SK-N-SH treated with all-trans-retinoic acid at 6 μM for 48 hours (cell line): ENCODE data around the gene POLE2.

Source experiments
- ARNTL ChIP-seq: fragments of 450-650 bp; formaldehyde crosslinking; IDR thresholded peaks from 2 replicates; pipeline ENCODE4 v1.5.0; 2020; ENCODE audit warnings: low read depth, mild to moderate bottlenecking, moderate library complexity, borderline replicate concordance
- ISL1 ChIP-seq: fragments of 250-450 bp; sonication (Bioruptor Pico); IDR thresholded peaks from 2 replicates; pipeline ENCODE4 v2.1.2; 2022; ENCODE audit warnings: mild to moderate bottlenecking, moderate library complexity
- OSR1 ChIP-seq: fragments of 250-450 bp; sonication (Bioruptor Pico); IDR thresholded peaks from 2 replicates; pipeline ENCODE4 v1.8.0; 2022; ENCODE audit warnings: moderate library complexity, mild to moderate bottlenecking, inconsistent platforms
- ZC3H10 ChIP-seq: fragments of 250-450 bp; sonication (Bioruptor Pico); IDR thresholded peaks from 2 replicates; pipeline ENCODE4 v1.5.1; 2021; ENCODE audit warnings: mild to moderate bottlenecking, moderate library complexity
- ZFP3 ChIP-seq: fragments of 250-450 bp; sonication (Bioruptor Pico); IDR thresholded peaks from 2 replicates; pipeline ENCODE4 v1.5.0; 2020; ENCODE audit warnings: mild to moderate bottlenecking, moderate library complexity
- ZFP30 ChIP-seq: fragments of 450-650 bp; formaldehyde crosslinking; IDR thresholded peaks from 2 replicates; pipeline ENCODE4 v1.5.0; 2022; ENCODE audit warnings: mild to moderate bottlenecking, moderate library complexity
- ZNF565 ChIP-seq: fragments of 450-650 bp; formaldehyde crosslinking; conservative IDR thresholded peaks from 2 replicates; pipeline ENCODE4 v1.5.0; 2020; ENCODE audit warnings: low read depth, mild to moderate bottlenecking, moderate library complexity
- ZNF70 ChIP-seq: fragments of 450-650 bp; formaldehyde crosslinking; IDR thresholded peaks from 2 replicates; pipeline ENCODE4 v1.5.0; 2020; ENCODE audit warnings: mild to moderate bottlenecking, moderate library complexity
- TF ChIP-seq, protein P1 (sequence below): fragments of 250-450 bp; sonication (Bioruptor Pico); IDR thresholded peaks from 2 replicates; pipeline ENCODE4 v1.5.0; 2020; ENCODE audit warnings: mild to moderate bottlenecking, moderate library complexity
- TF ChIP-seq, protein P2 (sequence below): fragments of 250-450 bp; sonication (Bioruptor Pico); IDR thresholded peaks from 2 replicates; pipeline ENCODE4 v1.8.0; 2020; ENCODE audit warnings: mild to moderate bottlenecking, moderate library complexity, borderline replicate concordance

DNA sequence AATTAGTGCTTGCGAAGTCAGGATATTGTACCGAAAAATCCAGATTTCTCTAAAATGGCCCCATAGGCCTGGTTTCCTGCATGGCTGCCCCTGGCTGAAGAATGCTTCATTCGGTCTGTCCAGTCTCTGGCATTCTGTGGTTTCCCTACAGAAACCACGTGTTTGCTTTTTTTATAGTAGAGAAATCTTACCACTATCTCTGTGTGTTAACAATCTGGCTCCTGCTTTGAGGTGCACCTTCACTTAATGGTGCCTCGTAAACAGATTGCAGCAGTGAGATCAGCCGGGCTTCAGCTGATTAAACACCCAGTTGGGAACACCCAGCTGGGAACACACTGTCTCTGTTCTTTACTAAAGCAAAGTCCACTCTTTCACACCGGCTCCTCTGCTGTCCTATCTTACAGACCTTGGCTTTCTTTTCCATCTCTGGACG lies 46.3 kb downstream of the POLE2 start:
- TF ChIP-seq, protein P1, sequence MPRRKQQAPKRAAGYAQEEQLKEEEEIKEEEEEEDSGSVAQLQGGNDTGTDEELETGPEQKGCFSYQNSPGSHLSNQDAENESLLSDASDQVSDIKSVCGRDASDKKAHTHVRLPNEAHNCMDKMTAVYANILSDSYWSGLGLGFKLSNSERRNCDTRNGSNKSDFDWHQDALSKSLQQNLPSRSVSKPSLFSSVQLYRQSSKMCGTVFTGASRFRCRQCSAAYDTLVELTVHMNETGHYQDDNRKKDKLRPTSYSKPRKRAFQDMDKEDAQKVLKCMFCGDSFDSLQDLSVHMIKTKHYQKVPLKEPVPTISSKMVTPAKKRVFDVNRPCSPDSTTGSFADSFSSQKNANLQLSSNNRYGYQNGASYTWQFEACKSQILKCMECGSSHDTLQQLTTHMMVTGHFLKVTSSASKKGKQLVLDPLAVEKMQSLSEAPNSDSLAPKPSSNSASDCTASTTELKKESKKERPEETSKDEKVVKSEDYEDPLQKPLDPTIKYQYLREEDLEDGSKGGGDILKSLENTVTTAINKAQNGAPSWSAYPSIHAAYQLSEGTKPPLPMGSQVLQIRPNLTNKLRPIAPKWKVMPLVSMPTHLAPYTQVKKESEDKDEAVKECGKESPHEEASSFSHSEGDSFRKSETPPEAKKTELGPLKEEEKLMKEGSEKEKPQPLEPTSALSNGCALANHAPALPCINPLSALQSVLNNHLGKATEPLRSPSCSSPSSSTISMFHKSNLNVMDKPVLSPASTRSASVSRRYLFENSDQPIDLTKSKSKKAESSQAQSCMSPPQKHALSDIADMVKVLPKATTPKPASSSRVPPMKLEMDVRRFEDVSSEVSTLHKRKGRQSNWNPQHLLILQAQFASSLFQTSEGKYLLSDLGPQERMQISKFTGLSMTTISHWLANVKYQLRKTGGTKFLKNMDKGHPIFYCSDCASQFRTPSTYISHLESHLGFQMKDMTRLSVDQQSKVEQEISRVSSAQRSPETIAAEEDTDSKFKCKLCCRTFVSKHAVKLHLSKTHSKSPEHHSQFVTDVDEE = no peak
- TF ChIP-seq ZNF565 (CRISPR knock-in tag) = no peak
- no peak for TF ChIP-seq ZFP3
- no peak for TF ChIP-seq ZFP30 (CRISPR knock-in tag)
- no peak for TF ChIP-seq ZNF70 (CRISPR knock-in tag)
- TF ChIP-seq ZC3H10 (CRISPR knock-in tag) = no peak
- TF ChIP-seq ARNTL (CRISPR knock-in tag) = no peak
- TF ChIP-seq OSR1 (CRISPR knock-in tag) = no peak
- no peak for TF ChIP-seq ISL1 (CRISPR knock-in tag)
- TF ChIP-seq, protein P2, sequence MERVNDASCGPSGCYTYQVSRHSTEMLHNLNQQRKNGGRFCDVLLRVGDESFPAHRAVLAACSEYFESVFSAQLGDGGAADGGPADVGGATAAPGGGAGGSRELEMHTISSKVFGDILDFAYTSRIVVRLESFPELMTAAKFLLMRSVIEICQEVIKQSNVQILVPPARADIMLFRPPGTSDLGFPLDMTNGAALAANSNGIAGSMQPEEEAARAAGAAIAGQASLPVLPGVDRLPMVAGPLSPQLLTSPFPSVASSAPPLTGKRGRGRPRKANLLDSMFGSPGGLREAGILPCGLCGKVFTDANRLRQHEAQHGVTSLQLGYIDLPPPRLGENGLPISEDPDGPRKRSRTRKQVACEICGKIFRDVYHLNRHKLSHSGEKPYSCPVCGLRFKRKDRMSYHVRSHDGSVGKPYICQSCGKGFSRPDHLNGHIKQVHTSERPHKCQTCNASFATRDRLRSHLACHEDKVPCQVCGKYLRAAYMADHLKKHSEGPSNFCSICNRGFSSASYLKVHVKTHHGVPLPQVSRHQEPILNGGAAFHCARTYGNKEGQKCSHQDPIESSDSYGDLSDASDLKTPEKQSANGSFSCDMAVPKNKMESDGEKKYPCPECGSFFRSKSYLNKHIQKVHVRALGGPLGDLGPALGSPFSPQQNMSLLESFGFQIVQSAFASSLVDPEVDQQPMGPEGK (CRISPR knock-in tag) = no peak
